ENCODE measurements around the gene ITIH4.

GRCh38 chr3:52777959-52778805, 52.3 kb downstream of the ITIH4 start:
- TF ChIP-seq CTCF (IDR thresholded peaks at IDR 0.05) (no peak), ATF3 (CRISPR knock-in tag; conservative IDR thresholded peaks at IDR 0.05) (no peak), TP53 (CRISPR knock-in tag; IDR thresholded peaks at IDR 0.05) (no peak), FOXP4 (CRISPR knock-in tag; IDR thresholded peaks at IDR 0.05) (no peak), RORB (CRISPR knock-in tag; IDR thresholded peaks at IDR 0.05) (no peak), HMGXB4 (CRISPR knock-in tag; IDR thresholded peaks at IDR 0.05) (no peak)
